Adrenal gland (tissue), 12 donors: Measurements from ENCODE around the gene STAT3. TPM values are rescaled to one million over a fixed set of nuclear protein-coding genes. Genes with fewer than 3 reads are reported as not detected.

Source experiments
- DNase-seq, 7 donors: peaks; one replicate each; pipeline ENCODE4 v3.0.0-alpha.2; 2019 to 2020
- H3K27ac ChIP-seq, 5 donors: fragments of 200-600 bp; sonication (generic) in 4 of 5; 1 replicate in 3 of 5; 2 replicates in 2 of 5; pipeline versions ENCODE4 v1.5.1 to v1.8.0; 2016 to 2020; ENCODE audit warnings: mild to moderate bottlenecking in 1 of 5
- H3K27me3 ChIP-seq: fragments of 200-600 bp; 2 replicates; pipeline ENCODE4 v1.8.0; 2021
- H3K36me3 ChIP-seq, 2 donors: fragments of 200-600 bp; replicated peaks in 1 of 2; 1 replicate in 1 of 2; 2 replicates in 1 of 2; pipeline versions ENCODE4 v1.5.1 to v1.8.0; 2018 to 2022
- H3K4me1 ChIP-seq, 2 donors: fragments of 200-600 bp; replicated peaks in 1 of 2; 1 replicate in 1 of 2; 2 replicates in 1 of 2; pipeline versions ENCODE4 v1.5.1 to v1.8.0; 2018 to 2021
- H3K4me3 ChIP-seq, 4 donors: fragments of 200-600 bp; sonication (generic) in 3 of 4; one replicate each; pipeline ENCODE4 v1.5.1; 2016 to 2018
- H3K9me3 ChIP-seq, 3 donors: fragments of 200-600 bp; sonication (generic) in 1 of 3; replicated peaks in 1 of 3; 1 replicate in 2 of 3; 2 replicates in 1 of 3; pipeline versions ENCODE4 v1.5.1 to v1.8.0; 2016 to 2021
- POLR2A ChIP-seq, 2 donors: fragments of 450-650 bp; IDR thresholded peaks; one replicate each; pipeline ENCODE4 v1.6.1; 2017; ENCODE audit warnings: antibody characterized with exemption in 2 of 2, mild to moderate bottlenecking in 2 of 2, moderate library complexity in 1 of 2
- WGBS, 4 donors: extraction: QIAGEN DNeasy Blood & Tissue Kit in 2 of 4; methylation state at CpG; one replicate each; pipeline versions ENCODE4 v1.1.5 to v1.1.7; 2013 to 2017; 5-methylcytosine and 5-hydroxymethylcytosine counted together
- intact Hi-C, 2 donors: fragments of 100-400 bp; cut with DNase I; formaldehyde crosslinking; loops; one replicate each; pipeline versions ENCODE4 v1.14.1 to v1.15.0; 2022 to 2023
- polyA plus RNA-seq, 3 donors: library from polyadenylated mRNA; stranded (reverse); fragments of 200-250 nt in 2 of 3; fragments of 350-450 nt in 1 of 3; fragmentation: Illumina TruSeq in 1 of 3; extraction: RNeasy Lipid Tissue Mini Kit (QIAGEN cat#74804) in 1 of 3; gene quantifications; one replicate each; pipeline ENCODE4 v1.2.3, GENCODE V29; 2013 to 2014
- total RNA-seq, 9 donors: library from RNA; depleted of rRNA in 4 of 9; stranded (reverse); fragments of >200 nt in 4 of 9; fragments of 120-200 nt in 1 of 9; fragmentation: NEBNext Ultra II Directional in 1 of 9; extraction: Animal tissue kit (Norgen Biotek cat#: 25700) in 1 of 9; gene quantifications; one replicate each; pipeline versions ENCODE4 v1.1.0 to v1.2.4, GENCODE V29; 2013 to 2023
- TF ChIP-seq, protein P1 (sequence below), 6 experiments: fragments of 450-650 bp in 4 of 6; fragments of 200-600 bp in 2 of 6; sonication (generic) in 1 of 6; IDR thresholded peaks; 1 replicate in 5 of 6; 2 replicates in 1 of 6; pipeline versions ENCODE4 v1.5.1 to v1.8.0; 2016 to 2021; ENCODE audit warnings: antibody characterized with exemption in 6 of 6, mild to moderate bottlenecking in 2 of 6, moderate library complexity in 1 of 6
- donor health status: healthy with polysubstance abuse.
- donor health status: Bipolar disorder and iron deficiency.
- donor health status: DM: yes; HTN: yes; CAD: no.
- donor health status: DM: no; HTN: no; CAD: no.
- donor health status: DM: no; HTN: no; CAD: no.
- donor health status: DM: yes; HTN: yes; CAD: no.

The STAT3 gene
- total and polyA plus RNA-seq, 12 donors = 31.0 to 282 (median 160) TPM

DNA sequence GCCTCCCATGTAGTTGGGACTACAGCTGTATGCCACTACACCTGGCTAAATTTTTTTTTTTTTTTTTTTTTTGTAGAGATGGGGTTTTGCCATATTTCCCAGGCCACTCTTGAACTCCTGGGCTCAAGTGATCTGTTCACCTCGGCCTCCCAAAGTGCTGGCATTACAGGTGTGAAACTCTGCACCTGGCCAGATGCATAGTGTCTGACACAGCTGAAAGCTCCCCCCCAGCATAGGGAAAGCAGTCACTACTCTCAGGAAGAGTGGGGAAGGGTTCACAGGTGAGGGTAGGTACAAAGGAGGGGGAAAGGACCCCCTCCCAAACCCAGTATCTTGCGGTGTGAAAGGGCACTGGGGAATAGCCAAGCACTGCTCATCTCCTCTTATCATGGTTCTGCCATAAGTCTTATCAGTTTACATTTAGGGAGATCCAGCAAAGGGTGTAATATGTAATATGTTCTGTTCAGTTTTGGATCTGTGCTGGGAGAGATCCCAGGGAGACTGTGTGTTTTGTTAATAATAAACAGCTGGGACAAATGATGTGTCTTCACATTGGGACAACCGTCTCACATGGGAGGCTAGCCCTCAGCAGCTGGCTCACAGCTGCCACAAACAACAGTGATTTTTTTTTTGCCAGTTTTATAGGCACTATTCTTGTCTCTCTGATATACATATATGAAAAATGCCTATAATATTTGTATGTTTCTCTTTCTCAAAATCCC is 41.6 kb upstream of the STAT3 start:
- WGBS, 4 donors = 72 to 90% (median 81%) methylated on average over 3 of the region's 3 CpGs
- Histone ChIP-seq H3K4me1 (peaks cover 0 to 13% of the 10 kb centered on the region in 2 donors), H3K4me3 (no peak overlapping the region), H3K27me3 (no peaks in the 10 kb centered on the region), H3K27ac (no peak overlapping the region), H3K36me3 (no peaks in the 10 kb centered on the region), H3K9me3 (no peaks in the 10 kb centered on the region)
- intact Hi-C loops = loop anchor here in 1 of 2 donors (5.0 kb wide), 1 partner anchor 87 kb away; no protein-coding TSS in a partner anchor
- peak in 1 of 7 donors; percentile 7 for DNase-seq
- TF ChIP-seq POLR2A (IDR thresholded peaks at IDR 0.05) = no peak
- TF ChIP-seq, protein P1, sequence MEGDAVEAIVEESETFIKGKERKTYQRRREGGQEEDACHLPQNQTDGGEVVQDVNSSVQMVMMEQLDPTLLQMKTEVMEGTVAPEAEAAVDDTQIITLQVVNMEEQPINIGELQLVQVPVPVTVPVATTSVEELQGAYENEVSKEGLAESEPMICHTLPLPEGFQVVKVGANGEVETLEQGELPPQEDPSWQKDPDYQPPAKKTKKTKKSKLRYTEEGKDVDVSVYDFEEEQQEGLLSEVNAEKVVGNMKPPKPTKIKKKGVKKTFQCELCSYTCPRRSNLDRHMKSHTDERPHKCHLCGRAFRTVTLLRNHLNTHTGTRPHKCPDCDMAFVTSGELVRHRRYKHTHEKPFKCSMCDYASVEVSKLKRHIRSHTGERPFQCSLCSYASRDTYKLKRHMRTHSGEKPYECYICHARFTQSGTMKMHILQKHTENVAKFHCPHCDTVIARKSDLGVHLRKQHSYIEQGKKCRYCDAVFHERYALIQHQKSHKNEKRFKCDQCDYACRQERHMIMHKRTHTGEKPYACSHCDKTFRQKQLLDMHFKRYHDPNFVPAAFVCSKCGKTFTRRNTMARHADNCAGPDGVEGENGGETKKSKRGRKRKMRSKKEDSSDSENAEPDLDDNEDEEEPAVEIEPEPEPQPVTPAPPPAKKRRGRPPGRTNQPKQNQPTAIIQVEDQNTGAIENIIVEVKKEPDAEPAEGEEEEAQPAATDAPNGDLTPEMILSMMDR (IDR thresholded peaks at IDR 0.05) = no peak

DNA sequence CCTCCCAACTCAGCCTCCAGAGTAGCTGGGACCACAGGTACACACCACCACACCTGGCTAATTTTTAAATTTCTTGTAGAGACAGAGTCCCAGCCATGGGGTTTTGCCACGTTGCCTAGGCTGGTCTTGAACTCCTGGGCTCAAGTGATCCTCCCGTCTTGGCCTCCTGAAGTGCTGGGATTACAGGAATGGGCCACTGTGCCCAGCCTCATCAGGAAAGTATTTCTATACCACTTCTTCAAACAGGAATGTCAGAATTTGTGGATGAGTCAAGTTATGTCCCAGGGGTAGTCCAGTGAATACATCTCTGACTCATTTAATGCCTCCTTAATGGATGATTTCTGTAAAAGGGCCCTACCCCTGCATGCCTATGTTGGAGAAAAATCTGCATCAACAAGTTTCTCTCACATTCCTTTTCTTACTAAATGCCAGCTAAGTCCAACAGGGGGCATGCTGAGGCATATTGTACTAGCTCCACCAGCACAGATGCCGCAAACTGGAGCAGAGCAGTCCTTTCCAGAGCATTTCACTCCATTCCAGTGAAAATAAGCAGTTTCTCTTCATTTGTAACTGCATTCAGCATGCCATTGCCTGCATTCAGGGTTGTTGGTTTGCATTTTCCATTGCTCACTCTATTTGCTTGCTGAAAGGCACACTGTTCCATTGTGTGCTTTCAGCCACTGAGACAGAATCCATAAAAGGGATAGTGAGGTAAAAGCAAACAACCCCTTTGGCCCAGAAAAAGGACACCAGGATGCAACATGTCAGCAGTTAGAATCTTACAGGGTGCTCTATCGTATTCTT is 40.1 kb upstream of the STAT3 start:
- no peak overlapping the region for H3K4me3 ChIP-seq
- peak; percentile 57 to 83 (median 72) for DNase-seq
- no peaks in the 10 kb centered on the region for H3K9me3 ChIP-seq
- 40 to 45% (median 43%) methylated on average over 4 of the region's 4 CpGs for WGBS, 4 donors
- TF ChIP-seq POLR2A (IDR thresholded peaks at IDR 0.05) = no peak
- TF ChIP-seq, protein P1 (IDR thresholded peaks at IDR 0.05) = peak; percentile 63 to 76 (median 74)
- no peaks in the 10 kb centered on the region for H3K36me3 ChIP-seq
- peak overlapping the region in 2 of 5 donors; percentile 24 to 33 for H3K27ac ChIP-seq
- no peaks in the 10 kb centered on the region for H3K27me3 ChIP-seq
- peaks cover 0 to 13% of the 10 kb centered on the region in 2 donors for H3K4me1 ChIP-seq
- intact Hi-C loops = loop anchor here in 1 of 2 donors (5.0 kb wide), 1 partner anchor 89 kb away; no protein-coding TSS in a partner anchor

DNA sequence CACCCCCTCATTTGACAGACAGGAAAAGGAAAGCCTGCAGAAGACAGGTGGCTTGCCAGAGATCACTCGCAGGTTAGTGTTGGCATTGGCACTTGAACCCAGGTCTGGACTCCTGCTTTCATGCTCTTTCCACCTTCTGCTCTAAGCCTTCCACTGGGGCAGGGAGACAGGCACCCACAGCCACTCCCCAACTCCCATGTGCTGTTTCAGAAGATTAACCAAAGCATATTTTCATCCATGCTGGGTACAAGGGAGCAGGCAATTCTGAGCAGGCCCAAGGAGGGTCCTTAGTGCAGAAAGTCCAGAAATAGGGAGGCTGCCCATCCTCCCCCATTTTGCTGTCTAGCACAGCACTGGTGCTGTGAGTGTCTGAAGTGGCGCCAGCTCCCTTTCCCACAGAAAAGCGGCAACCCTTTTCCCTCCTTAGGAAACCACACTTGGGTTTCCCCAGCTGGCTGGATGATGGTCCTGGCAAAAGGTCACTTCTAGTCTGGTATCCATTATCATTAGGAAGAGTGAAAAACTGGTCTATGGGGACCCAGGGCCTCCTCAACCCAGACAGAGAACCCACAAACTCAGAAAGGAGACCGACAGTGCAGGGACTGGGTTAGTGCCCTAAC is 36.9 kb upstream of the STAT3 start:
- no peak overlapping the region for H3K4me3 ChIP-seq
- DNase-seq = peak in 1 of 7 donors; percentile 10
- no peaks in the 10 kb centered on the region for H3K27me3 ChIP-seq
- no peak overlapping the region for H3K27ac ChIP-seq
- H3K9me3 ChIP-seq = no peaks in the 10 kb centered on the region
- intact Hi-C loops = loop anchor here (5.0 kb wide), 2 partner anchors 92 to 97 kb away; no protein-coding TSS in a partner anchor
- peaks cover 6 to 12% of the 10 kb centered on the region in 2 donors for H3K4me1 ChIP-seq
- WGBS, 4 donors = 83 to 95% (median 92%) methylated on average over 4 of the region's 4 CpGs
- TF ChIP-seq POLR2A (IDR thresholded peaks at IDR 0.05) = no peak
- TF ChIP-seq, protein P1 (IDR thresholded peaks at IDR 0.05) = no peak
- no peaks in the 10 kb centered on the region for H3K36me3 ChIP-seq

DNA sequence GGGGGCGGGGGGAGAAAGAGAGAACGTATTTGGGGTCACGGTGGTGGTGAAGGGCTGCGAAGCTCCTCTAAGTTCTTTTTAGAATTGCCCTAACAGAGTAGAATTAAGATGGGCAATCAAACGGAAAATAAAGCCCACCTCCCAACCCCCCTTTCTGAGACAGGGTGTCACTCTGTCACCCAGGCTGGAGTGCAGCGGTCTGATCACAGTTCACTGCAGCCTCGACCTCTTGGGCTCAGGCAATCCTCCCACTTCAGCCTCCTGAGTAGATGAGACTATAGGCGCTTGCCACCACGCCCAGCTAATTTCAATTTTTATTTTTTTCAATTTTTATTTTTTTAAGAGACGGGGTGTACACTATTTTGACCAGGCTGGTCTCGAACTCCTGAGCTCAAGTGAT is 35.5 kb upstream of the STAT3 start:
- intact Hi-C loops = loop anchor here in 1 of 2 donors (5.0 kb wide), 1 partner anchor 99 kb away; no protein-coding TSS in a partner anchor
- peaks cover 7 to 12% of the 10 kb centered on the region in 2 donors for H3K4me1 ChIP-seq
- peak overlapping the region in 1 of 4 donors; percentile 80 for H3K4me3 ChIP-seq
- 73 to 84% (median 80%) methylated on average over 10 to 11 of the region's 11 CpGs for WGBS, 4 donors
- H3K9me3 ChIP-seq = no peaks in the 10 kb centered on the region
- no peaks in the 10 kb centered on the region for H3K27me3 ChIP-seq
- peak in 1 of 7 donors; percentile 13 for DNase-seq
- TF ChIP-seq, protein P1 (IDR thresholded peaks at IDR 0.05) = no peak
- no peak for TF ChIP-seq POLR2A (IDR thresholded peaks at IDR 0.05)
- H3K27ac ChIP-seq = peak overlapping the region in 2 of 5 donors; percentile 89 to 96
- no peaks in the 10 kb centered on the region for H3K36me3 ChIP-seq
